HG03565 (cell line): ENCODE measurements around the gene CKLF.

Experiments
- ATAC-seq: cut with Tn5 transposase; IDR thresholded peaks from one replicate; pipeline ENCODE4 v1.9.1; 2021; ENCODE audit warnings: mild to moderate bottlenecking, moderate library complexity; ENCODE audit not compliant: unreplicated experiment

The CKLF gene

GRCh38 chr16:66517586-66518263, 34.7 kb upstream of the CKLF start:
- ATAC-seq: no peak

GRCh38 chr16:66519482-66520373, 32.6 kb upstream of the CKLF start:
- no peak for ATAC-seq

GRCh38 chr16:66520406-66521170, 31.8 kb upstream of the CKLF start:
- ATAC-seq: no peak

- ATAC-seq: no peak
Observed at GRCh38 chr16:66521252-66521713, 31.1 kb upstream of the CKLF start.

DNA sequence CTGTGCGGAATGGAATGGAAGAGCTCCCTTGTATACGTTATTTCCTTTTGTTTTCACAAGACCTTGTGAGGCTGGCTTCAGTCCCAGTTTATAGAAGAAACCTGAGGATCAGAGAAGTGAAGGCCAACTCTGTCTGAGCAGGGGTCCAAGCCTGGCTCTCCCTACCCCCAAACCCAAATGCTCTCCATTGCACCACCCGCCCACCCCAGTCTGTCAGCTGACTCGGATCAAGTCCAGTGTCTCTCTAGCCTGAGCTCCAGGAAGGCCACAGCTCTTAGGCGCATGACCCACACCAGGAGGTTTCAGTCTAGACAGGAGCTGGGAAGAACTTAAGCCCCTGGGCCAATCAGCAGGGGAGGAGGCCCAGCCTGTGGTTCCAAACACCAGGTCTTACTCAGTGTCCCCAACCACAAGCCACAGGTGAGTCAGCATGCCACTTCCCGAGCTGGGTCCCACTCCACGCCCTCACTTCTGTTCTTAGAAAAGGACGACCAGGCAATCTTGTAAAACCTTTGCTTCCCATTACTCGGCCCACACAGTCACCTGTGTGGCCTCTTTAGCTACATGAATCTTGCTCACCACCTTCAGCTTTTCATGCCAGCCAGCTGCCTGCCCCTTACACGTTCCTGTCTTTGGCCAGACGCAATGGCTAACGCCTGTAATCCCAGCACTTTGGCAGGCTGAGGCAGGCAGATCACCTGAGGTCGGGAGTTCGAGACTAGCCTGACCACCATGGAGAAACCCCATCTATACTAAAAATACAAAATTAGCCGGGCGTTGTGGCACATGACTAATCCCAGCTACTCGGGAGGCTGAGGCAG, 30.2 kb upstream of the CKLF start:
- ATAC-seq: peak; percentile 52

- ATAC-seq: no peak
Observed at GRCh38 chr16:66522816-66523590, 29.4 kb upstream of the CKLF start.

GRCh38 chr16:66523861-66524354, 28.5 kb upstream of the CKLF start:
- peak; percentile 38 for ATAC-seq

DNA sequence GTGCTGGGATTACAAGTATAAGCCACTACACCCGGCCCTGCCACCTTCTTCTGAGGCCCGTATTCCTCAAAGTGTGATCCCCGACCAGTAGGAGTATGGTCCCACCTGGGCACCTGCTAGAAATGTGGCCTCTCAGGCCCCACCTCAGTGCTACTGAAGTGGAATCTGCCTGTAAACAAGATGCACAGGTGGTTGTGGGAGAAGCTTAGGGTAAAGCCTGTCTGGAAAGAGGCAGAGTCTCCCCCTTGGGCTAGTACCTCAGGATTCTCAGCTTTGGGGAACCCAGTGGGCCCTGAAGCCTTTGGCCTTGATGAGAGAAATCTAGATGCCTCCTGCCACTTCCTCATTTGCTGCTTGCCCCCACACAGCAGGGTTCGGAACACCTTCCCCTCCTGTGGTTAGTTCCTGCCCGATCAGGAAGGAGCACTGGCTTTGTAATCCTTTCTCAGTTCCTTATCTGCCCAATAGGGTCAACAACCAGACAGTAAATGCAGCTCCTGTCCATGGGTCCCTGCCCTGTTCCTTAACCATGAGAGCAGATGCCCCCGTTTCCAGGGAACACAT, 27.7 kb upstream of the CKLF start:
- peak; percentile 56 for ATAC-seq

DNA sequence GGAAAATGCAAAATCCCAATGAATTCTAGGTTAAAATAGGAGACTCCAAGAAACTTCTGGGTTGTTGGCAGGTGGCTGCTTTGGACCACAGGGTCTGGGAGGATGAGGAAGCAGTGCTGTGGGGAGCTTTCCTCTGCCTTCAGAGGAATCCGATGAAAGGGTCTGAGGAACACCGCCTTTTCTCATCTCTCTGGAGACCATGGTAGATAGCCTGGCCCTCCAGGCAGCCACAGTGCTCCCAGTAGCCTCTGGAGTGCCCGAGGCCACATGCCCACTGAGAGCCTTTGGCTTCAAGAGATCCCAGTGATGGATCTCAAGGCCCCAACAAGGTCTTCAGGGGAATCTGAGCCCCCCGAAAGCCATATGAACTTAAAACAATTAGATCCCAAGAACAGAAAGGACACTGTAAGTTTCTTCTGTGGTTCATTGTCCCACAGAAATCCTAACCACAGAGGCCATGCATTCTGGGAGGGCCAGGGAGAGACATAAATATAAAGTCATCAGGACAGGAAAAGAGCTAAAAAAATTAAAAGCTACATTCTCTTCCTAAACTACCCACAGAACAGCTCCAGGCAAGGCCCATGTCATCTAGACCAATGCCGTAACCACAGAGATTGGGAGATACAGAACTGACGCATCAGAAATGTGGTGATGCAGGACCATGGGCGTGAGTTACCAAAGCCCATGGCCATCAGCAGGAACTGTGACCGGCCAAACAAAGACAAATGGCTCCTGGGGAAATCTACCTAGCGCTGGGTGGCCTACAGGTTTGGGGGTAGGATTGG, 26.8 kb upstream of the CKLF start:
- no peak for ATAC-seq

DNA sequence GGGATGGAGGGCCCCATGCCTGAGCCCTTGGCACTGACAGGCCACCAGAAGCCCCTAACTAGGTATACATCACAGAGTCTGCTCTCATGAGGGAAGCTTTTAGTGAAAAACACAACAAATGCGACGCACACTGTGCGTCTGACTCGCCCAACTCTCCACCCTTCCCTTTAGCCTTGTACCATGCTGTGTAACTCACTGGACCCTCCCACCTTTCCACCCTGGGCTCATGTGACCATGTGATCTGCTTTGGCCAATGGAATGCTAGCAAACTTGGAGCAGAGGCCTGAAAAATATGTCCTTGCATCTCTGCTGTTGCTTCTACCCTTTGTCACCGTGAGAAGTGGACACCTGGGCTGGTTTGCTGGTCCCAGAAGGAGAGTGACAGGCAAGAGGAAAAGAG, 24.1 kb upstream of the CKLF start:
- no peak for ATAC-seq

- ATAC-seq: no peak
Observed at GRCh38 chr16:66529475-66529874, 22.9 kb upstream of the CKLF start.

- ATAC-seq: no peak
Observed at GRCh38 chr16:66534376-66534799, 18.0 kb upstream of the CKLF start.

DNA sequence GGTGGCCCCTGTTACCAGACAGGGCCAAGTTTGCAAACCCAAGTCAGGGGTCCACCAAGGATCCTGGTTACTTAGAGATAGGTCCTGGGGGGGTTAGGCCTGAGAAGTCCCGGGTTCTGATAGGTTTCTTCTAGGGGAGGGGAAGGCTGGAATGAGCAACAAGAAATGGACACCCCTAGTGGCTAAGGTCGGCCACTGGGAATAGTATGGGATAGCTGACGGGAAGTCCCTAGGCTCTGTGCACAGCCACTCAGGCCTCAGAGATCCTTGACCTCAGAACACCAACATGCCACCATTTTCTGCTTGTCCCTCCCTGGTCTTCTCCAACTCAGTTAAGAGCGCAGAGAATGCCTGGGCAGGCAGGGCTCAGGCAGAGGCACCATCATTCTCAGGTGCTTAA, 15.9 kb upstream of the CKLF start:
- no peak for ATAC-seq

- ATAC-seq: no peak
Observed at GRCh38 chr16:66537236-66537635, 15.1 kb upstream of the CKLF start.

- ATAC-seq: no peak
Observed at GRCh38 chr16:66538910-66539309, 13.5 kb upstream of the CKLF start.

- peak; percentile 79 for ATAC-seq
Observed at GRCh38 chr16:66539623-66540469, 12.5 kb upstream of the CKLF start.
